HG02610 (cell line): ENCODE results near the gene FCHO2.

Experiments
- ATAC-seq: cut with Tn5 transposase; IDR thresholded peaks from one replicate; pipeline ENCODE4 v1.9.1; 2021; ENCODE audit warnings: mild to moderate bottlenecking, moderate library complexity; ENCODE audit not compliant: unreplicated experiment

Gene FCHO2

DNA sequence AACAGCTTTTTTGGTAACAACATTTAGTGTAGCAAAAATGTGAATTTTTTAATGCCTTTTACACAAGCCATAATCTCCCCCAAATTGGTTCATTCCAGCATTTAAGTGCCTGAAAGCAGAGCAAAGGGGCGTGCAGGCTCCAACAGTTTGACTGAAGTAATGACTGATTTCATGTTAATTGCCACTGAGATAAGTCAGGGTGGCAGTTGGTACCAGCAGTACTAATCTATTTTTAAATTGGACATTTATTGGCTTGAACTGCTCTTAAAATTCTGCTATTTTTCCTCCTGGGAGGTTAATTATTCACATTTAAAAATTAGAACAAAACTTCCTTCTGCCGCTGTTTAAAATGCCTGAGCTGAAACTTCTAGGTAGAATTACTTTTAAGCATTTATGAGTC is 176.9 kb downstream of the FCHO2 start:
- ATAC-seq, result no peak

DNA sequence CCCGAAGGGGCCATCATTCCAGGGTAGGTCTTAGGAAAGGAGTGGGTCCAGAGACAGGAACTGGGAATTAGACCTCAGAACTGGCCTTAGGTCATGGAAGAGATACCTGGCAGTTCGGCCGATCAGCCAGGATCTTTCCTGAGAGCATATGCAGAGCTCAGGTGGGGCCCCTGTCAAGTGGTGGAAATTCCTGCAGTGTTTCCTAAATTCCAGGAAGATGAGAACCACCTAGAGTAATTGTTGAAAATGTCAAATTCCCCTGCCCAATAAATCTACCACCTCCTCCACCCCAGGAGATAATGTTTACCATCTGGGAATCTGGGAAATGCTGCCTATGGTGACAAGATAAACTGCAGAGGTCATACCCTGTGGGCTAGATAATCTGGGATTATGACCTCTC is 179.2 kb downstream of the FCHO2 start:
- no peak for ATAC-seq

DNA sequence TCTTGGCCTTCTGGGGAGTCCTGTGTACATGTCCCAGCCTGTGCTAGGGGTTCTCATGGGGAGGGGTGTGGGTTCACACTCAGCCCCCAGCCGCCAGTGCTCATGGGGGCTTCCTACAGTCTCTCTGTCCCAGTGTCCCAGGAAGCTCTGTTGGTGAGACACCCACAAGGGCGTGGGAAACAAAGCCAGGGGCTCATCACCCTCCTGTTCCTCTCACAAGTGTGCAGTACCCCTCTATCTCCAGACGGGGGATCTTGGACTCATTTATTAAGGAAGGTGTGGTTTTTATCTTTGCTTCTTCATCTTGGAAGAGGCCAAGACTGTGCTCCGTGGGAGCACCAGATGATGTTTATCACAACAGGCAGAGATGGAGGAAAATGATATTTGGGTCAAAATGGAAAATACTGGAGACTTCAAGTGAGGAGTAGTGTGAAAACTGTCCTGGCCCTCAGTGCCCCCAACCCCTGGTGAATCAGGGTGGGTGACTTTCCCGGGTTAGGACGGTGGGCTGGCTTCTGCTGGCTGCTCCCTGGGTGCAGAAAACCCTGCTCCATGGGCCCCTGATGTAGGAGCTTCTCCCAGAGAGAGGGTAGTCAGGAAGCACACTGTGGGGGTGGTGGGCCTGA is 179.7 kb downstream of the FCHO2 start:
- no peak for ATAC-seq

DNA sequence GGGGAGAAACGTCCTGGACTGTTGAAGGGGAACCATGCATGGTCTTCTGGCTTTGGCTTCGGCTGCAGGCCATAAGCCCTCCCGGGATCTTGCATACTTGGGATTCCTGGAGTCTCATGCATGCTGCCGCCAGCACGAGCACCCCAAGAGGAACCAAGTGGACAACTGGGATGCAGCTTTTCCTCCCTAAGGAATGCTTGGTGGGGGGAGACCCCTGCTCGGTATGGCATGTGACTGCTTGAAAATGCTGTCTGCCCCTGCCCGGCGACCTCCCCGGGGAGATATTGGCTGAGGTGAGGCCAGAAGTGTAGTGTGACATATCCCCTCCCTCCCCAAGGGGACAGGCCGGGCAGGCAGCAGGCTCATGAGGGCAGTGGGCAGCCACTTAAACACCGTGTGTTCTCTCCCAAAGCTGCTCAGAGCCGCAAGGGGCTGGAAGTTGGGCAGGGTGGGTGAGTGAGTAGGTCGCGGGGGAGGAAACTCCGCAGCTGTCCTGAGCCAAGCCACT is 180.3 kb downstream of the FCHO2 start:
- ATAC-seq, result no peak

DNA sequence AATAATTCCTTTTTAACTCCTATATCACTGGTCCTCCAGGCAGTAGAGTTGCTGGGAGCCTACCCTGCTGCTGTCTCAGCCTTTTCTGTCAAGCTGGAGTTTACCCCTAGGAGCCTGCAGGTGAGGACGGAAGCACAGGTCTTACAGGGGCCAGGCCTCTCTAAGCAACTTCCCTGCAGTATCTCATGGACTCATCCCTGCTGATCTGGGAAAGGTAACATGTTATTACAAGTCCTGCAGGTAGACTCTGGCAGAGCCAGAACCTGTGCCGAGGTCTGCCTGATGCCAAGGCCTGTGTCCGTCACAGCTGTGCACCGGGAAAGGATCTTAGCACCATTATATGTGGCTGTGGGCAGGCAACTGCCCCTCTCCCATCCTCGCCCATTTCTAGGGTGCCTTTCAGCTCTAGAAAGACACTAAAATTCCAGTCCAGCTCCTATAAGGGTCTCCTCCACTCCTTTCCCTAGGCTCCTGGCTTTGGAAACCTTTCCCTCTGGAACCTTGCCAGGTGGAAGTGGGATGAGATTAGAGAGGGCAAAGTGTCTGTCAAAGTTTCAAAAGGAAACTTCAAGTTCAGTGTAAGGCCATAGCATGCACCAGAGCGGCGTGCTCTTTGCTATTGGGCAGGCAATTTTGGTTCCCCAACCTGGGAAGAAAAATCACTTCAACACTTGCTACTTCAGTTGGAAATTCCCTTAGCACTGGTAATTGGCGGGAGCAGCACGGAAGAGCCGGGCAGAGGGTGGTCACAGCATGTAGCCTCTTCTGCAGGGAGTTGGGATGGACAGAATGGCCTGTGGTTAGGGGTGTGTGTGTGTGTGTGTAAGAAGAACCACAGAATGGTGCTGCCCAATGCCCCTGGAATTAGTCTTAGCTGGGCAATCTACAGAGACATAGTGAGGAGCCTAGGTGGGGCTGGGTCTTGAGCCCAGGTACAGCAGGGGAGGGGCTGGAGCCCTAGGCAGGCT is 182.0 kb downstream of the FCHO2 start:
- no peak for ATAC-seq

DNA sequence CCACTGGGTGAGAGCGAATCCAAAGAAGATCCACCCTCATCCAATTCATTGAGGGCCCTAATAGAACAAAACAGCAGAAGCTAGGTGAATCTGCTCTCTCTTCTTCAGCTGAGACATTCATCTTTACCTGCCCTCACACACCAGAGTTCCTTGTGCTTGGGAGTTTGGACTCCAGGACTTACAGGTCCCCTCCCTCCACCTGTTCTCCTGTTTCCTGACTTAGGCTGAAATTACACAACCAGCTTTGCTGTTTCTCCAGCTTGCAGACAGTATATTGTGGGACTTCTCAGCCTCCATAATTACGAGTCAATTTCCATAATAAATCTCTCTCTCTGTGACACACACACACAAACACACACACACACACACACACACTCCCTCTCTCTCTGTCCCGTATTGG is 183.6 kb downstream of the FCHO2 start:
- ATAC-seq, result no peak
